IPS DF 6.9 (cell line): ENCODE measurements around the gene NUCB1.

Experiments used
- DNase-seq: peaks from one replicate; pipeline ENCODE4 v3.0.0-alpha.2; 2013; ENCODE audit warnings: low read depth, low spot score
- H3K27ac ChIP-seq: one replicate; pipeline ENCODE4 v1.5.1; 2013; ENCODE audit warnings: low read length, control low read depth
- H3K27me3 ChIP-seq: 2 replicates; pipeline ENCODE4 v1.6.1; 2013; ENCODE audit warnings: mild to moderate bottlenecking, low read length; ENCODE audit not compliant: control insufficient read depth, insufficient read depth
- H3K36me3 ChIP-seq: 2 replicates; pipeline ENCODE4 v1.6.1; 2013; ENCODE audit warnings: low read length; ENCODE audit not compliant: control insufficient read depth, insufficient read depth
- H3K4me1 ChIP-seq: 2 replicates; pipeline ENCODE4 v1.6.1; 2013; ENCODE audit warnings: low read length; ENCODE audit not compliant: control insufficient read depth, insufficient read depth
- H3K4me3 ChIP-seq: 2 replicates; pipeline ENCODE4 v1.5.1; 2013; ENCODE audit warnings: mild to moderate bottlenecking, low read length
- H3K9me3 ChIP-seq: 2 replicates; pipeline ENCODE4 v1.6.1; 2013; ENCODE audit warnings: low read length, inconsistent platforms; ENCODE audit not compliant: control insufficient read depth, insufficient read depth
- WGBS: extraction: QIAGEN DNeasy Blood & Tissue Kit; methylation state at CpG from one replicate; pipeline ENCODE4 v1.1.7; 2013; ENCODE audit warnings: mixed read lengths, missing lambda C conversion rate; ENCODE audit not compliant: insufficient read length, insufficient coverage; 5-methylcytosine and 5-hydroxymethylcytosine counted together

NUCB1 gene

DNA sequence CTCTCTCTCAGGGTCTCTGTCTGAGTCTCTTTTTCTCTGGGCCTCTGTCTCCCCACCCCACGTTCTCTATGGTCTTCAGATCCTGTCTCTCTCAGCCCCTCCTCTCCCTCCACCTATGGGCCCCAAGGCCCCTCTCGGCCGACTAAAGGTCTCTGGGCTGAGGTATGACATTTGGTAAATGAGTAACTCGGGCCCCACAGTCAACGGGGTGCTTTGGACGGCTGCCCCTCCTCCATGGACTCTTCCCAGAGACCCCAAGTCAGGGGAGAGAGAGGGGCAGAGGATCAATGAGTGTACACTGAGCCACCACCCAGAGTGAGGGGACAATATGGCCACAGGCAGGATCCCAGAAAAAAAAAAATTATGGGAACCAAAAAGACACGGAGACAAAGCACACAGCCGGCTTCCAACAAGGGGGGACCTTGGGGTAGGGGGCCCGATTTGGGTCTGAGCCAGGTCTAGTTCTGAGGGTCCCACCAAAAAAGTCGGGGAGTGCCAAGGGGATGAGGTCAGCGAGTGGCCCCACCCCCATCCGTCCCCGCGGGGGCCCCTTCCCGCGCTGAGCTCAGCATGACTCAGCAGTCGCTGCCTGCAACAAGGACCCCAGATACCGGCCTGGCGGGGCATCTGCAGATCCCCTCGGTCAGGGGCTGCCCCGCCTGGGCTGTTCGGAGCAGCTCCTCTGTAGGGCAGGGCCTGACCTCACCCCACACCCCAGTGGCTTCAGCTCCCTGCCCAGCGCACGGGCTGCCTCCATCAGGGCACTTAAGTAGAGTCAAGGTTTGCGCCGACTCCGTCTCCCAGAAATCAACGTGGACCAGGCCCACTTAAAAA lies 63.5 kb downstream of the NUCB1 start:
- no peak for DNase-seq
- peak overlapping the region; percentile 7 for H3K27ac ChIP-seq
- no CpG with 5 or more reads among the region's 28 CpGs for WGBS
- H3K27me3 ChIP-seq, result no peaks in the 10 kb centered on the region
- no peaks in the 10 kb centered on the region for H3K9me3 ChIP-seq
- peaks cover 16% of the 10 kb centered on the region for H3K36me3 ChIP-seq
- H3K4me1 ChIP-seq, result peaks cover 6% of the 10 kb centered on the region; the same call in 1 of the 2 replicates
- peak overlapping the region; percentile 30; the same call in 1 of the 2 replicates for H3K4me3 ChIP-seq

DNA sequence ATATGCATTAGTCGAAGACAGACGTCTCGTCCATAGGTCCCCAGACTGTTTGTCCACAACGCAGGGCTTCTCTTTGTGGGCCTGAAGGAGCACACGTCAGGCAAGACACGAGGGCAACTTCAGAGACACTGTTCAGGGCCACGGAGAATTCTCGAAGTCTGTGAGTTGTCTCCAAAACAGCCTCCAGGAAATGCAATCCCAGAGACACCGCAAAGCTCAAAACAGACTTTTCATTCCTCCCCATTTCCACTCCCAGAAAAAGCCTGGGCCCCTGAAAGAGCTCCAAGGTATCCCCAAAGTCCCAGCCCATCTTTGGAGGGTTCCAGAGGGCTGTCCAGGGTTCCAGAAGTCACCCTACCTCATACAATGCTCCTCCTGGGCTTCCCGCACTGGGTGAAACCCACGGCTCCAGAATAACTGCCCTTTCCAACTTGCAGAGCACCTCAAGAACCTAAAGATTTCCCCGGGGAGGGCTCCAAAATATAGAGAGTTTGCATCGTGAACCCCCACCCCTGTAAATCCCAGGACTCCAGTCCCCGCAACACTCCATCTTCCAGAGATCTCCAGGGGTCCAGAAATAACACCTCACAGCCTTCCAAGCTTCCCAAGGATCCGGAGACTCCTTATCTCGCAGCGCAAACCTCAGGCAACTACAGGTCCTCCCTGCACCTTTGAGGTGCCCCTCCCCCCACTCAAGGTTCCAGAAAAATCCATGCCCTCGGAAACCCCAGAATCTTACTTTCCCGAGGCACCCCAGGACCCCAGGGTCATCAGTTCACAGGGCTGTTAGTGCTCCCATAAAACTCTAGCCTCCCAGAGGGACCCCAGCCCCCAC lies 64.3 kb downstream of the NUCB1 start:
- H3K4me3 ChIP-seq, result peak overlapping the region; percentile 30; the same call in 1 of the 2 replicates
- whole genome bisulfite sequencing, result no CpG with 5 or more reads among the region's 19 CpGs
- H3K27ac ChIP-seq, result peak overlapping the region; percentile 7

GRCh38 chr19:48965040-48965805 lies 65.1 kb downstream of the NUCB1 start, which contains the start of gene FTL:
Gene FTL (plus strand): TSS chr19:48965309. CDS start chr19:48965508, 199 bp downstream.
- Histone ChIP-seq H3K27ac (peak within 1 kb of the TSS; percentile 7), H3K36me3 (peaks cover 23% of the 10 kb centered on the region), H3K9me3 (no peaks in the 10 kb centered on the region), H3K27me3 (no peaks in the 10 kb centered on the region), H3K4me1 (peaks cover 6% of the 10 kb centered on the region; the same call in 1 of the 2 replicates), H3K4me3 (peak within 1 kb of the TSS; percentile 72)
- peak; percentile 94 for DNase-seq
- no CpG with 5 or more reads among the region's 52 CpGs for WGBS

More for the DNA sequence above, 64.3 kb downstream of the NUCB1 start:
- Histone ChIP-seq H3K4me1 (peaks cover 6% of the 10 kb centered on the region; the same call in 1 of the 2 replicates), H3K9me3 (no peaks in the 10 kb centered on the region), H3K36me3 (peaks cover 23% of the 10 kb centered on the region), H3K27me3 (no peaks in the 10 kb centered on the region)
- no peak for DNase-seq

DNA sequence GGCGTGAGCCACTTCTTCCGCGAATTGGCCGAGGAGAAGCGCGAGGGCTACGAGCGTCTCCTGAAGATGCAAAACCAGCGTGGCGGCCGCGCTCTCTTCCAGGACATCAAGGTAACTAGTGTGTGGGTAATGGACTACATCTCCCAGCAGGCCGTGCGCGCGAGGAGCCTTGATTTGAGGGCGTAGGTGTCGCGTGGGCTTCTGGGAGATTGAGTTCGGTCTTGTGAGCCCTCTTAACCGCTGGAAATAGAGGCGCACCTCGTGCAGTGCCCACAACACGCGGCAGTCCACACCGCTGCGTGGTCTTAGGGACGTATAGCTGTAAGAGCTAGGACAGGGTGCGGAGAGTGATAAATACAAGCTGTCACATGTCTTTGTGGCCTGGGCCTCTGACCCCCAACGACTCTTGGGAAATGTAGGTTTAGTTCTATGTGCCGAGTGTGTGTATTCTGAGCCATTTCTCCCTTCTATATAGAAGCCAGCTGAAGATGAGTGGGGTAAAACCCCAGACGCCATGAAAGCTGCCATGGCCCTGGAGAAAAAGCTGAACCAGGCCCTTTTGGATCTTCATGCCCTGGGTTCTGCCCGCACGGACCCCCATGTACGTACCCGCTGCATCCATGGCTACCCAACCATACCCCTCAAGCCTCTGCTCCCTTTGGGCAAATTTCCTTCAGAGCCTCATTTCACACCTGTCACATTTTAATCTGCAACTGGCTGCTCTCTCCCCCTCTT lies 65.9 kb downstream of the NUCB1 start:
- DNase-seq, result no peak
- H3K27ac ChIP-seq, result no peak overlapping the region
- WGBS, result no CpG with 5 or more reads among the region's 36 CpGs

GRCh38 chr19:48966541-48967345 lies 66.6 kb downstream of the NUCB1 start:
- no peak overlapping the region; the same call in 1 of the 2 replicates for H3K4me3 ChIP-seq
- H3K36me3 ChIP-seq, result peaks cover 21% of the 10 kb centered on the region
- no peaks in the 10 kb centered on the region for H3K9me3 ChIP-seq
- no peaks in the 10 kb centered on the region for H3K27me3 ChIP-seq
- DNase-seq, result no peak
- H3K4me1 ChIP-seq, result peaks cover 6% of the 10 kb centered on the region; the same call in 1 of the 2 replicates
- H3K27ac ChIP-seq, result no peak overlapping the region
- WGBS, result no CpG with 5 or more reads among the region's 10 CpGs

More for the DNA sequence above, 65.9 kb downstream of the NUCB1 start:
- Histone ChIP-seq H3K4me1 (peaks cover 6% of the 10 kb centered on the region; the same call in 1 of the 2 replicates), H3K4me3 (peak overlapping the region; percentile 72), H3K27me3 (no peaks in the 10 kb centered on the region), H3K36me3 (peaks cover 21% of the 10 kb centered on the region), H3K9me3 (no peaks in the 10 kb centered on the region)

DNA sequence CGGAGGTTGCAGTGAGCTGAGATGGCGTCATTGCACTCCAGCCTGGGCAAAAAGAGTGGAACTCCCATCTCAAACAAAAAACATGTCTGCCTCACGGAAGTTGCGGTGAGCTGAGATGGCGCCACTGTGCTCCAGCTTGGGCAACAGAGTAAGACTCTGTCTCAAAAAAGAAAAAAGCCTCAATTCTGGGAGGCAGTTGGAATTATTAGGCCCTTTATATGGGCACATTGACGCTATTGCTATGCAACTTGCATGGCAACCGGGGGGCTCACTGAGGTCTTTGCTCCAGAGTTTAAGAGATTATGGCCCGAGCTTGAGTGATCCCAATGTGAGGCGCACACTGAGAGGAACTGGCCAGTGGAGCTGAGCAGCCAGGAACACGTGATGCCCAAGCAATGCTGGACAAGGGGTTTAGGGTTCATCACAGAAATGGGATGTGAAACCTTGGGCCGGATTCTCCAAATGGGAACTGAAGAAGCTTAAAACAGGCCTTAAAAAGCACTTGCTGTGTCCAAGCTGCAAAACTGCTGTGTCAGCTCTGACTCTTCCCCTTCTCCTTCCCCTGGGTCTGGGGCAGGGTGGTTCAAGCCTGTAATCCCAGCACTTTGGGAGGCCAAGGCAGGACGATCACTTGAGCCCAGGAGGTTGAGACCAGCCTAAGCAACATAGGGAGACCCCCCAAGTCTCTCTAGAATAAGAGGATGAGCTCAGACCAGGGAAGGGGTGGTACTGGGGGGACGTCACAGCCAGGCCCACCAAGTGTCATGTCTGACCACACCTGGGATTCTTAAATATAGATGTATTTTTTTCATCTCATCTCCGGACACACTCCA lies 67.5 kb downstream of the NUCB1 start:
- Histone ChIP-seq H3K4me1 (peaks cover 2% of the 10 kb centered on the region; the same call in 1 of the 2 replicates), H3K9me3 (no peaks in the 10 kb centered on the region), H3K36me3 (peaks cover 18% of the 10 kb centered on the region), H3K4me3 (no peak overlapping the region), H3K27ac (no peak overlapping the region), H3K27me3 (no peaks in the 10 kb centered on the region)
- no CpG with 5 or more reads among the region's 14 CpGs for WGBS
- no peak for DNase-seq

- DNase-seq, result no peak
- 0 out of 2 replicates have a peak, but pooled peaks cover 2% of the 10 kb centered on the region for H3K4me1 ChIP-seq
- no CpG with 5 or more reads among the region's 4 CpGs for WGBS
- no peaks in the 10 kb centered on the region for H3K9me3 ChIP-seq
- peaks cover 18% of the 10 kb centered on the region for H3K36me3 ChIP-seq
- H3K4me3 ChIP-seq, result no peak overlapping the region
- no peaks in the 10 kb centered on the region for H3K27me3 ChIP-seq
- H3K27ac ChIP-seq, result no peak overlapping the region
These were observed 68.1 kb downstream of the NUCB1 start for GRCh38 chr19:48968179-48968661.

- H3K4me3 ChIP-seq, result no peak overlapping the region
- DNase-seq, result no peak
- H3K36me3 ChIP-seq, result peaks cover 20% of the 10 kb centered on the region
- H3K27ac ChIP-seq, result no peak overlapping the region
- 0 out of 2 replicates have a peak, but pooled peaks cover 2% of the 10 kb centered on the region for H3K4me1 ChIP-seq
- no peaks in the 10 kb centered on the region for H3K27me3 ChIP-seq
- no peaks in the 10 kb centered on the region for H3K9me3 ChIP-seq
- no CpG with 5 or more reads among the region's 15 CpGs for WGBS
These were observed 68.7 kb downstream of the NUCB1 start for GRCh38 chr19:48968813-48969218.
